ENCODE data around the gene RNF11. TPM values are rescaled to one million over a fixed set of nuclear protein-coding genes. Genes with fewer than 3 reads are reported as not detected.
"Not testable (repeated sequence)": the region's sequence is repeated elsewhere in the genome, so short reads cannot be mapped to it uniquely, and the experiment has no call there.

RNF11 gene
- total RNA-seq (2014; rRNA removed; shearing (Covaris generic)), result 114 and 142 TPM in 2 replicates
- 77.7 and 109 TPM in 2 replicates for polyA plus RNA-seq (2015; cell fraction: cytosol; rRNA removed)
- 22.4 and 28.1 TPM in 2 replicates for polyA plus RNA-seq (2015; cell fraction: nucleus; rRNA removed)

- peak; percentile 85 for DNase-seq (ENCODE audit: low read depth)
These were observed at the start of gene RNF11 for GRCh38 chr1:51235673-51236530. RNF11 (plus strand) TSS chr1:51236273; CDS start chr1:51236757, 484 bp downstream.

- no peak for DNase-seq (ENCODE audit: low read depth)
These were observed 47.8 kb upstream of the RNF11 start for GRCh38 chr1:51188230-51188629.

- DNase-seq (ENCODE audit: low read depth), result peak; percentile 43
These were observed 46.5 kb upstream of the RNF11 start for GRCh38 chr1:51189421-51190073.

GRCh38 chr1:51190961-51191360 is 45.1 kb upstream of the RNF11 start:
- DNase-seq (ENCODE audit: low read depth), result no peak

GRCh38 chr1:51192213-51192843 is 43.7 kb upstream of the RNF11 start:
- peak; percentile 46 for DNase-seq (ENCODE audit: low read depth)

GRCh38 chr1:51193564-51193963 is 42.5 kb upstream of the RNF11 start:
- no peak for DNase-seq (ENCODE audit: low read depth)

- DNase-seq (ENCODE audit: low read depth), result no peak
These were observed 32.8 kb upstream of the RNF11 start for GRCh38 chr1:51203121-51203873.

- DNase-seq (ENCODE audit: low read depth), result no peak
These were observed 32.2 kb upstream of the RNF11 start for GRCh38 chr1:51203874-51204245.

GRCh38 chr1:51210055-51210454 is 26.0 kb upstream of the RNF11 start:
- no peak for DNase-seq (ENCODE audit: low read depth)

GRCh38 chr1:51210676-51211075 is 25.4 kb upstream of the RNF11 start:
- DNase-seq (ENCODE audit: low read depth), result no peak

- DNase-seq (ENCODE audit: low read depth), result no peak
These were observed 21.4 kb upstream of the RNF11 start for GRCh38 chr1:51214615-51215131.

- no peak for DNase-seq (ENCODE audit: low read depth)
These were observed 20.9 kb upstream of the RNF11 start for GRCh38 chr1:51215169-51215568.

GRCh38 chr1:51216631-51217030 is 19.4 kb upstream of the RNF11 start:
- no peak for DNase-seq (ENCODE audit: low read depth)

- no peak for DNase-seq (ENCODE audit: low read depth)
These were observed 19.0 kb upstream of the RNF11 start for GRCh38 chr1:51217101-51217500.

- no peak for DNase-seq (ENCODE audit: low read depth)
These were observed 17.5 kb upstream of the RNF11 start for GRCh38 chr1:51218570-51218969.

- DNase-seq (ENCODE audit: low read depth), result no peak
These were observed 17.1 kb upstream of the RNF11 start for GRCh38 chr1:51219022-51219421.

GRCh38 chr1:51221529-51221928 is 14.5 kb upstream of the RNF11 start:
- DNase-seq (ENCODE audit: low read depth), result not testable (repeated sequence)

GRCh38 chr1:51222136-51222787 is 13.8 kb upstream of the RNF11 start:
- no peak for DNase-seq (ENCODE audit: low read depth)

- DNase-seq (ENCODE audit: low read depth), result no peak
These were observed 13.3 kb upstream of the RNF11 start for GRCh38 chr1:51222809-51223208.

GRCh38 chr1:51224255-51224654 is 11.8 kb upstream of the RNF11 start:
- DNase-seq (ENCODE audit: low read depth), result no peak
